ENCODE results near the gene CBX5. TPM values are rescaled to one million over a fixed set of nuclear protein-coding genes. Genes with fewer than 3 reads are reported as not detected.

CBX5 gene
- total and polyA plus RNA-seq, 10 of the 15 experiments (the other 5 are each of a cell fraction or from before 2014, with no cell fraction given) = 46.7 to 138 (median 74.6) TPM

DNA sequence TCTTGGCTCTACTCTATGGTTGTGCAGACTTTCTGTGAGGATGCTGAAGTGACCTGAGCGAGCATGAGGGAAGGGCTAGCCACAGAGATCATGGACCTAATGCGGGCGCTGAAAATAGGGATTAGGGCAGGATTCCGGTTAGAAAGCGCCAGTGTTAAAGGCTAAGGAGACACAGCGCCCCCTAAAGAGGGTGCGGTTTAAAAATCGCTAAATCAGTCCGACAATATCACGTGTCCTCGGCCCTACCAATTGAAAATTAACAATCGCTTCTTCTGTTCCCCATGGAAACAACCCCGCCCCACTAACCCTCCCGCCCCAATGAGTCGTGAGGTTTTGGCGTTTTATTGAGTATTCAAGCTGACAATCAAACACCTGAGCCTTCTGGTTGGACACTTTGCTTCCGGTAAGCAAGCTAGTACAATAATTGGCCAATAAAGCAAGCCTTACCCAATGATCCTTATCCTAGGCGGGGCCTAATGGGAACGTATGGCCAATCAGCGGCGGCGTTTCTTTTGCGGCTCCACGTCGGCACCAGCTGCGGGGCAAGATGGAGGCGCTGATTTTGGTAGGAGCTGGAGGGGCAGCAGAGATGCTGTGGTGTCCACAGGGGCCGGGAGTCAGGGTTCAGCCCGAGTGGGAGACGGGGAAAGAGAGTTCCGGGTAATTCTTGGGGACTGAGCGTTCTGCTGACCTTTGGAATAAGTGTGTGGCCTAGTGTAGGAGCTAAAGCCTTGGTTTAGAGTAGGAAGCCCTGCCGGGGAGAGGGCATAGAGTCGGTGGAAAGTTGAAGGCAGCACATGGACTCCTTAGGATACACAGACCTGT is 44.9 kb upstream of the CBX5 start, which contains the start of gene COPZ1 (continued):
- TF ChIP-seq SUZ12 (IDR thresholded peaks at IDR 0.05; ENCODE audit: unreplicated experiment) (no peak), NFYA (IDR thresholded peaks at IDR 0.05; ENCODE audit: borderline replicate concordance, low read depth, low read length) (peak; percentile 73; the same call in 1 of the 2 replicates), MYB (IDR thresholded peaks at IDR 0.05; ENCODE audit: borderline replicate concordance, low read depth, low read length) (no peak), TAF1 (IDR thresholded peaks at IDR 0.05; ENCODE audit: borderline replicate concordance, low read depth, low read length) (peak; percentile 88), ZBTB11 (CRISPR knock-in tag; IDR thresholded peaks at IDR 0.05) (no peak), ZBTB4 (CRISPR knock-in tag; IDR thresholded peaks at IDR 0.05) (no peak), IRF5 (IDR thresholded peaks at IDR 0.05; ENCODE audit: borderline replicate concordance) (no peak), RB1 (IDR thresholded peaks at IDR 0.05; ENCODE audit: borderline replicate concordance) (peak; percentile 74; the same call in 1 of the 2 replicates), NFIC (IDR thresholded peaks at IDR 0.05; ENCODE audit: low read depth, low read length) (0 out of 2 replicates have a peak, but pooled peaks have one; percentile 16), PKNOX1 (IDR thresholded peaks at IDR 0.05) (peak; percentile 98), NFYB (IDR thresholded peaks at IDR 0.05; ENCODE audit: insufficient read depth, low read depth, low read length) (peak; percentile 96), RBBP5 (conservative IDR thresholded peaks at IDR 0.05) (no peak), MTA2 (IDR thresholded peaks at IDR 0.05; ENCODE audit: low read depth) (no peak), FOXK2 (IDR thresholded peaks at IDR 0.05) (no peak), SMARCA5 (IDR thresholded peaks at IDR 0.05) (peak; percentile 41; the same call in 1 of the 2 replicates), BRCA1 (IDR thresholded peaks at IDR 0.05; ENCODE audit: low read depth, low read length) (no peak), ETV6 (conservative IDR thresholded peaks at IDR 0.05 in 1 of 2, IDR thresholded peaks at IDR 0.05 in 1 of 2; ENCODE audit: borderline replicate concordance in 1 of 2, low read depth in 1 of 2) (no peak), IRF3 (IDR thresholded peaks at IDR 0.05) (peak; percentile 90), SREBF2 (IDR thresholded peaks at IDR 0.05; ENCODE audit: low read length) (no peak)

Measured in GM12878 (cell line).